Stomach (tissue), 9 donors: Measurements from ENCODE around the gene RNF26. TPM values are rescaled to one million over a fixed set of nuclear protein-coding genes. Genes with fewer than 3 reads are reported as not detected.

Experiments
- DNase-seq, 2 donors: peaks; one replicate each; pipeline versions ENCODE4 v3.0.0 to v3.0.0-alpha.2; 2013 to 2019
- H3K27ac ChIP-seq, 5 donors: fragments of 200-600 bp in 4 of 5; sonication (generic) in 4 of 5; one replicate each; pipeline ENCODE4 v1.5.1; 2013 to 2019; ENCODE audit warnings: mild to moderate bottlenecking in 1 of 5, moderate library complexity in 1 of 5
- H3K27me3 ChIP-seq, 3 donors: fragments of 200-600 bp; sonication (generic); one replicate each; pipeline ENCODE4 v1.5.1; 2017 to 2019; ENCODE audit warnings: mixed run types in 1 of 3
- H3K36me3 ChIP-seq, 4 donors: fragments of 200-600 bp; sonication (generic); 1 replicate in 3 of 4; 2 replicates in 1 of 4; pipeline ENCODE4 v1.5.1; 2016 to 2019
- H3K4me1 ChIP-seq, 4 donors: fragments of 200-600 bp; sonication (generic); one replicate each; pipeline ENCODE4 v1.5.1; 2016 to 2019
- H3K4me3 ChIP-seq, 4 donors: fragments of 200-600 bp; sonication (generic) in 3 of 4; one replicate each; pipeline ENCODE4 v1.5.1; 2016 to 2019; ENCODE audit warnings: mild to moderate bottlenecking in 1 of 4
- H3K9me3 ChIP-seq, 4 donors: fragments of 200-600 bp; sonication (generic); one replicate each; pipeline ENCODE4 v1.5.1; 2016 to 2019
- CTCF ChIP-seq, 7 experiments: fragments of 450-650 bp in 4 of 7; fragments of 200-600 bp in 3 of 7; sonication (generic) in 3 of 7; IDR thresholded peaks; one replicate each; pipeline ENCODE4 v1.5.1; 2016 to 2019; ENCODE audit warnings: antibody characterized with exemption in 7 of 7, control low read depth in 2 of 7, mild to moderate bottlenecking in 1 of 7
- EP300 ChIP-seq: sonication (generic); formaldehyde crosslinking; IDR thresholded peaks from one replicate; pipeline ENCODE4 v1.6.1; 2017; ENCODE audit warnings: antibody characterized with exemption
- POLR2A ChIP-seq, 4 donors: fragments of 450-650 bp; IDR thresholded peaks; one replicate each; pipeline ENCODE4 v1.6.1; 2016; ENCODE audit warnings: antibody characterized with exemption in 4 of 4, control low read depth in 2 of 4, mild to moderate bottlenecking in 1 of 4, moderate library complexity in 1 of 4
- POLR2AphosphoS5 ChIP-seq, 3 donors: sonication (generic); formaldehyde crosslinking; IDR thresholded peaks; one replicate each; pipeline ENCODE4 v1.6.1; 2016; ENCODE audit warnings: antibody characterized with exemption in 3 of 3
- WGBS, 5 donors: extraction: QIAGEN DNeasy Blood & Tissue Kit in 3 of 5; methylation state at CpG; one replicate each; pipeline versions ENCODE4 v1.1.5 to v1.1.7; 2013 to 2018; 5-methylcytosine and 5-hydroxymethylcytosine counted together
- intact Hi-C: fragments of 100-400 bp; cut with DNase I; formaldehyde crosslinking; loops from one replicate; pipeline ENCODE4 v1.15.1; 2023; ENCODE audit warnings: low total_unique reads
- polyA plus RNA-seq, 3 donors: library from polyadenylated mRNA; stranded (reverse); fragments of 200-250 nt; gene quantifications; one replicate each; pipeline ENCODE4 v1.2.3, GENCODE V29; 2013
- total RNA-seq, 5 donors: library from RNA; depleted of rRNA; stranded (reverse); fragments of >200 nt; gene quantifications; one replicate each; pipeline versions ENCODE4 v1.1.0 to v1.2.3, GENCODE V29; 2014 to 2016
- donor health status: healthy with polysubstance abuse.
- donor health status: Bipolar disorder and iron deficiency.
- donor health status: healthy.

RNF26 gene
- total and polyA plus RNA-seq, 8 donors: 1.3 to 45.8 (median 10.3) TPM; not detected in 1

DNA sequence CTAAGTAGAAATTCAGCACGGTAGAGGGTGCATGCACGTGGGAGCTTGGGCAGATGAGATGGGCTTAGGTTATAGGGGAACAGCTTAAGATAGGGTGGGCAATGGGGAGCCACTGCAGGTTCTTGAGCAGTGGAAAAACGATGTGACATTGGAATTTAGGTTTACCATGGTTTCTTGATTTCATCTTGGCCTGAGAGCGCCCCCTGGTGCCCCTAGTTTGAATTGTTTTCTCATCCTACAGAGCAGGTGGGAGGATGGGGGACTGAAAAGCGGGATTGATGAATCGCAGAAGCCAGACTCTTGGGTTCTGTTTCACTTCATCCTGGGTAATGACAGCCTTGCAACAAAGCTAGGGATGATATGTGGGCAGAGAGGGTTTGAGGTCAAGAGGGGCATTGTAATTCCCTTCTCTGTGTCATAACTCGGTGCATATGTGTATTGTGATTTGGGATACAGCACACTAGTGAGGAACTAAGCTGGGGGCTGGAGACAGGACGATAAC lies 10.7 kb upstream of the RNF26 start:
- no peaks in the 10 kb centered on the region for H3K9me3 ChIP-seq
- 20 to 24% (median 23%) methylated on average over 8 of the region's 8 CpGs for WGBS, 5 donors
- H3K36me3 ChIP-seq: no peaks in the 10 kb centered on the region
- peaks cover 20 to 49% (median 40%) of the 10 kb centered on the region in 4 donors for H3K4me1 ChIP-seq
- intact Hi-C loops: no loop called here
- DNase-seq: peak; percentile 82 to 90
- peak overlapping the region in 2 of 5 donors; percentile 91 to 95 for H3K27ac ChIP-seq
- no peak for TF ChIP-seq EP300
- TF ChIP-seq CTCF (IDR thresholded peaks at IDR 0.05): peak in 5 of 7 experiments; percentile 66 to 83 (median 74)
- no peak for TF ChIP-seq POLR2A (IDR thresholded peaks at IDR 0.05)
- peak; percentile 4 to 77 (median 12) for TF ChIP-seq POLR2AphosphoS5 (IDR thresholded peaks at IDR 0.05)
- no peak overlapping the region for H3K4me3 ChIP-seq
- peaks cover 0 to 28% (median 11%) of the 10 kb centered on the region in 3 donors for H3K27me3 ChIP-seq

DNA sequence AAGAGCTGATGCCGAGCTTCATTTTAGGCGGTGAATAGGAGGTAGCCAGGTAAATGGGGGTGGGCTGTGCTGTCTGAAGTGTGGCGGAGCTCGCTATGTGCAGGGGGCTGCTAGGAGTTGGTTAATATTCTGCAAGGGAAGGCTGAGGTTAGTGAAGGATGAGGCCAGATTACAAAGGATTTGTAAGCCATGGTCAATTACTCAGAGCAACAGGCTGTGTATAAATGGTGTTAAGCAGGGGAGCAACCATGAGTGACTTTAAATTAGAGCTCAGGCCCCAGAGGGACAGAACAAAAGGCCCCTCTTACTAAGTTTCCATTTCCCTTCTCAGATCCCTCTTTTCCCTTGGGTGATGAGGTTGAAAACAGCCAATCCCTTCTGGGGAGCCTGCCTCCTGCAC lies 10.1 kb upstream of the RNF26 start:
- H3K27me3 ChIP-seq: peaks cover 0 to 22% (median 11%) of the 10 kb centered on the region in 3 donors
- no peak overlapping the region for H3K4me3 ChIP-seq
- 54 to 79% (median 70%) methylated on average over 4 of the region's 4 CpGs for WGBS, 5 donors
- no peaks in the 10 kb centered on the region for H3K36me3 ChIP-seq
- intact Hi-C loops: no loop called here
- no peak for DNase-seq
- H3K27ac ChIP-seq: peak overlapping the region in 1 of 5 donors; percentile 95
- peaks cover 20 to 44% (median 33%) of the 10 kb centered on the region in 4 donors for H3K4me1 ChIP-seq
- TF ChIP-seq POLR2A (IDR thresholded peaks at IDR 0.05): no peak
- H3K9me3 ChIP-seq: no peaks in the 10 kb centered on the region

DNA sequence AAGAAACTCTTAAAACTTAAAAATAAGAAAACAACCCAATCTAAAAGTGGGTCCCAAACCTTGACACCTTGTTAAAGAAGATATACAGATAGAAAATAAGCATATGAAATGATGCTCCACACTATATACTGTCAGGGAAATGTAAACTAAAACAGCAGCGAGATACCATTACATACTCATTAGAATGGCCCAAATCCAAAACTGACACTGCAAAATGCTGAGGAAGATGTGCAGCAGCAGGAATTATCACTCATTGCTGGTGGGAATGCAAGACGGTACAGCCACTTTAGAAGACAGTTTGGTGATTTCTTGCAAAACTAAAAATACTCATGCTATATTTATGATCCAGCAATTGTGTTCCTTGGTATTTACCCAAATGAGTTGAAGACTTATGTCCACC lies 5.0 kb upstream of the RNF26 start:
- DNase-seq: no peak
- peaks cover 0 to 7% (median 5%) of the 10 kb centered on the region in 4 donors for H3K4me1 ChIP-seq
- 62 to 83% (median 73%) methylated on average over 2 of the region's 2 CpGs for WGBS, 5 donors
- TF ChIP-seq POLR2AphosphoS5 (IDR thresholded peaks at IDR 0.05): no peak
- TF ChIP-seq CTCF (IDR thresholded peaks at IDR 0.05): no peak
- no peak for TF ChIP-seq POLR2A (IDR thresholded peaks at IDR 0.05)
- TF ChIP-seq EP300: no peak
- intact Hi-C loops: no loop called here
- no peaks in the 10 kb centered on the region for H3K27me3 ChIP-seq
- no peak overlapping the region for H3K4me3 ChIP-seq
- no peak overlapping the region for H3K27ac ChIP-seq
- H3K36me3 ChIP-seq: no peaks in the 10 kb centered on the region
- H3K9me3 ChIP-seq: no peaks in the 10 kb centered on the region

DNA sequence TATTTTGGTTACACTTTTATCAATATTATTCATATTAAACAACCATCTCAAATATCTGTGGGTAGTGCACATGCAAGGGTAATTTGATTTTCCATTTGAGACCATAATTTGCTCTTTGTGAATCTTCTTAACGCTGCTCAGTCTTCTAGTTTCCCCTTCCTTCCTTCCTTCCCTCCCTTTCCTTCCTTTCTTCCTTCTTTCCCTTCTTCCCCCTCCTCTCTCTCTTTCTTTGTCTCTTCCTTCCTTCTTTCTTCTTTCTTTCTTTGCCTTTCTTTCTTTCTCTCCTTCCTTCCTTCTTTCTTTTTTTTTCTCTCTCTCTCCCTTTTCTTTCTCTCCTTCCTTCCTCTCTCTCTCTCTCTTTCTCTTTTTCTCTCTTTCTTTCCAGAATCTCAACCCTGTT lies 4.1 kb upstream of the RNF26 start:
- Histone ChIP-seq H3K4me3 (no peak overlapping the region), H3K36me3 (no peaks in the 10 kb centered on the region), H3K4me1 (peaks cover 7 to 13% (median 10%) of the 10 kb centered on the region in 4 donors), H3K27ac (no peak overlapping the region), H3K9me3 (no peaks in the 10 kb centered on the region), H3K27me3 (no peaks in the 10 kb centered on the region)
- TF ChIP-seq POLR2A (IDR thresholded peaks at IDR 0.05) (no peak), EP300 (no peak), CTCF (IDR thresholded peaks at IDR 0.05) (no peak), POLR2AphosphoS5 (IDR thresholded peaks at IDR 0.05) (no peak)
- no peak for DNase-seq
- intact Hi-C loops: no loop called here
- WGBS, 5 donors: 50 to 73% (median 59%) methylated on average over 1 of the region's 1 CpG

GRCh38 chr11:119332111-119332765 lies 2.1 kb upstream of the RNF26 start:
- 68 to 76% (median 72%) methylated on average over 4 of the region's 4 CpGs for WGBS, 5 donors
- Histone ChIP-seq H3K4me3 (no peak overlapping the region), H3K36me3 (peaks cover 7 to 16% (median 12%) of the 10 kb centered on the region in 4 donors), H3K4me1 (peaks cover 21 to 34% (median 29%) of the 10 kb centered on the region in 4 donors), H3K27me3 (no peaks in the 10 kb centered on the region), H3K9me3 (no peaks in the 10 kb centered on the region), H3K27ac (no peak overlapping the region)
- DNase-seq: no peak
- intact Hi-C loops: no loop called here
- no peak for TF ChIP-seq POLR2A (IDR thresholded peaks at IDR 0.05)
- no peak for TF ChIP-seq EP300
- no peak for TF ChIP-seq POLR2AphosphoS5 (IDR thresholded peaks at IDR 0.05)
- no peak for TF ChIP-seq CTCF (IDR thresholded peaks at IDR 0.05)
